ENCODE data around the gene GLCE.

The GLCE gene

DNA sequence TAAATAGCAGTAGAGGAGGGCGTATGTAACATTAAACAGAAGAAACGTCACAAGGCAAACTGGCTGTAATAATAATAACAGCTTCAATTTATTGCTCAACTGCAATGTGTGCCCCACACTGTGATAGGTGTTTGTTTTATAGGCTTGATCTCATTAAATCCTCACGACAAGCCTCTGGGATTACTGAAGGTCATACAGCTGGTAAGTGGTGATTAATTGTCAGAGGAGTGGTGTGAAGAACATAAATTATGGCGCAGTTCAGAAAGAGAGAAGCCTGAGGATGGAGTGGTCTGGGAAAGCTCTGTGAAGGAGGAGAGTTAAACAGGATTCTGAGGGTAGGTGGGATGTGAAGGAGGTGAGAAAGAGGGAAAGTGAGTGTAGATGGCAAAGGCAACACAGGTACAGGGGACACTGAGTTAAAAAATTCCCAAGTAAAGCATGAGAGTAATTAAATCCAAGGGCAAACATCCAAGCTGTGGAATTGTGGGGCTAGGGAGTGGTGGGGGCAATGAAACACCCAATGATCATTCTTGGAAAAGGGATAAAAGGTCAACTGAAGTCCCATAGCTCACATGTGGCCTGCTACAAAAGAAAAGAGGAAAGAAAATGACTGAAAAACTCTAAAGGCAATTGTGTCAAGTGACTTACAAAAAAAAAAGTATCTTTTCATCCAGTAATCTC is 16.5 kb upstream of the GLCE start:
- no peaks in the 10 kb centered on the region for H3K9me3 ChIP-seq (replicated peaks in 1 of 2; ENCODE audit: control insufficient read depth in 2 of 2, insufficient read depth in 1 of 2, low read depth in 1 of 2, low read length in 2 of 2)
- no peak overlapping the region for H2AK5ac ChIP-seq (ENCODE audit: low read depth, low read length)
- H3K27me3 ChIP-seq (ENCODE audit: control insufficient read depth in 3 of 3, insufficient read depth in 3 of 3, low read depth in 1 of 3, low read length in 3 of 3) = peaks cover 0 to 23% (median 0%) of the 10 kb centered on the region in 3 experiments
- H3K4me2 ChIP-seq (ENCODE audit: insufficient read depth, low read length, poor library complexity, severe bottlenecking) = no peak overlapping the region
- no peak for DNase-seq (ENCODE audit: low spot score)
- H3K18ac ChIP-seq (ENCODE audit: low read length) = no peak overlapping the region
- no peak overlapping the region for H2BK5ac ChIP-seq (ENCODE audit: low read length)
- no peaks in the 10 kb centered on the region for H3K36me3 ChIP-seq (replicated peaks in 1 of 2; ENCODE audit: control insufficient read depth in 2 of 2, insufficient read depth in 2 of 2, low read length in 2 of 2)
- no peak overlapping the region for H3K27ac ChIP-seq (replicated peaks; ENCODE audit: low read length)
- H3K4me1 ChIP-seq (ENCODE audit: control insufficient read depth in 2 of 2, insufficient read depth in 1 of 2, low read depth in 1 of 2, low read length in 2 of 2) = peaks cover 0 to 3% of the 10 kb centered on the region in 2 donors
- no peak overlapping the region for H2AFZ ChIP-seq (ENCODE audit: low read length)
- no peak overlapping the region for H2BK15ac ChIP-seq (ENCODE audit: low read length)
- no peak overlapping the region for H3K4me3 ChIP-seq (ENCODE audit: low read length in 2 of 2)
- H4K91ac ChIP-seq (ENCODE audit: low read depth, low read length, poor library complexity) = no peak overlapping the region
- H3K4ac ChIP-seq (ENCODE audit: low read length) = no peak overlapping the region
- H3K23ac ChIP-seq (ENCODE audit: low read depth, low read length, poor library complexity) = no peak overlapping the region
- no peaks in the 10 kb centered on the region for H3K79me1 ChIP-seq (ENCODE audit: low read depth, low read length)
- H2BK120ac ChIP-seq (ENCODE audit: low read depth, low read length) = no peak overlapping the region
- H2BK12ac ChIP-seq (ENCODE audit: low read length) = no peak overlapping the region
- no peak overlapping the region for H4K8ac ChIP-seq (ENCODE audit: low read depth, low read length)
- WGBS, 2 donors (ENCODE audit: extremely low coverage in 2 of 2, insufficient read length in 2 of 2, insufficient replicate concordance in 1 of 2) = no CpG with 5 or more reads among the region's 4 CpGs
- H3K14ac ChIP-seq (ENCODE audit: low read length) = no peak overlapping the region
- no peak overlapping the region for H3K9ac ChIP-seq (ENCODE audit: low read depth, low read length, poor library complexity)

- no peak overlapping the region for H2BK120ac ChIP-seq (ENCODE audit: low read depth, low read length)
- H3K14ac ChIP-seq (ENCODE audit: low read length) = no peak overlapping the region
- no peak overlapping the region for H3K4me2 ChIP-seq (ENCODE audit: insufficient read depth, low read length, poor library complexity, severe bottlenecking)
- H4K8ac ChIP-seq (ENCODE audit: low read depth, low read length) = no peak overlapping the region
- H3K4me1 ChIP-seq (ENCODE audit: control insufficient read depth in 2 of 2, insufficient read depth in 1 of 2, low read depth in 1 of 2, low read length in 2 of 2) = peaks cover 0 to 3% of the 10 kb centered on the region in 2 donors
- no CpG with 5 or more reads among the region's 5 CpGs for WGBS, 2 donors (ENCODE audit: extremely low coverage in 2 of 2, insufficient read length in 2 of 2, insufficient replicate concordance in 1 of 2)
- H3K27me3 ChIP-seq (ENCODE audit: control insufficient read depth in 3 of 3, insufficient read depth in 3 of 3, low read depth in 1 of 3, low read length in 3 of 3) = peaks cover 0 to 23% (median 0%) of the 10 kb centered on the region in 3 experiments
- no peak overlapping the region for H3K27ac ChIP-seq (replicated peaks; ENCODE audit: low read length)
- H3K36me3 ChIP-seq (replicated peaks in 1 of 2; ENCODE audit: control insufficient read depth in 2 of 2, insufficient read depth in 2 of 2, low read length in 2 of 2) = no peaks in the 10 kb centered on the region
- no peak overlapping the region for H3K4ac ChIP-seq (ENCODE audit: low read length)
- no peak overlapping the region for H3K23ac ChIP-seq (ENCODE audit: low read depth, low read length, poor library complexity)
- no peak overlapping the region for H2BK12ac ChIP-seq (ENCODE audit: low read length)
- no peak overlapping the region for H3K4me3 ChIP-seq (ENCODE audit: low read length in 2 of 2)
- H2BK5ac ChIP-seq (ENCODE audit: low read length) = no peak overlapping the region
- no peak overlapping the region for H2BK15ac ChIP-seq (ENCODE audit: low read length)
- no peak overlapping the region for H3K18ac ChIP-seq (ENCODE audit: low read length)
- DNase-seq (ENCODE audit: low spot score) = no peak
- H3K9ac ChIP-seq (ENCODE audit: low read depth, low read length, poor library complexity) = no peak overlapping the region
- no peaks in the 10 kb centered on the region for H3K79me1 ChIP-seq (ENCODE audit: low read depth, low read length)
- no peaks in the 10 kb centered on the region for H3K9me3 ChIP-seq (replicated peaks in 1 of 2; ENCODE audit: control insufficient read depth in 2 of 2, insufficient read depth in 1 of 2, low read depth in 1 of 2, low read length in 2 of 2)
- no peak overlapping the region for H2AFZ ChIP-seq (ENCODE audit: low read length)
- no peak overlapping the region for H2AK5ac ChIP-seq (ENCODE audit: low read depth, low read length)
- no peak overlapping the region for H4K91ac ChIP-seq (ENCODE audit: low read depth, low read length, poor library complexity)
Observed at GRCh38 chr15:69144530-69144929, 15.9 kb upstream of the GLCE start.

DNA sequence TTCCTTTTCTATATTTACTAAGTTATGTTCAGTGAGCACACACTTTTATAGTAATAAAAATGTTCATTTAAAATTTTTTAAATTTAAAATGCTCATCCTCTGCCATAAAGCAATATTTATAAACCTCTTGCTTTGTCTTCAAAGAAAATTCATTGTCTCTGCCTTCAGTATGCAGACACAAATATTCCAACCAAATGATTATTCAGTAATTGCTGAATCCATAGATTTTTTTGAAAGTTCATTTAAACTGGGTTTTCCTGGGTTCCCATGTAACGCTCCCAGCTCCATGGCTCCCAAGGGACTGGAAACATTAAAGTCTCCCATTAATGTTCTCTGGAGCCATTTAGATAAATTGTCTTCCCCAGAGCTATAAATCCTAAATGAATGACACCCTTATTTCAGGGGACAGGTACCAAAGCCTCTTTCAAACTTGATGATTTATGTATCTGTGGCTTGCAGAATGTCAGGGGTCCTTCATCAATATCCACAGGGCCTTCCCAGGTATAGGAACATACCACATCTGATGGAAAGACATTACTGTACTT is 15.2 kb upstream of the GLCE start:
- no peak overlapping the region for H3K4me3 ChIP-seq (ENCODE audit: low read length in 2 of 2)
- no peak overlapping the region for H3K27ac ChIP-seq (replicated peaks; ENCODE audit: low read length)
- no peak overlapping the region for H3K18ac ChIP-seq (ENCODE audit: low read length)
- H3K9ac ChIP-seq (ENCODE audit: low read depth, low read length, poor library complexity) = no peak overlapping the region
- DNase-seq (ENCODE audit: low spot score) = no peak
- no peak overlapping the region for H2AFZ ChIP-seq (ENCODE audit: low read length)
- no peak overlapping the region for H2BK15ac ChIP-seq (ENCODE audit: low read length)
- H2BK12ac ChIP-seq (ENCODE audit: low read length) = no peak overlapping the region
- H3K4me2 ChIP-seq (ENCODE audit: insufficient read depth, low read length, poor library complexity, severe bottlenecking) = no peak overlapping the region
- WGBS, 2 donors (ENCODE audit: extremely low coverage in 2 of 2, insufficient read length in 2 of 2, insufficient replicate concordance in 1 of 2) = no CpG with 5 or more reads among the region's 1 CpG
- H3K4ac ChIP-seq (ENCODE audit: low read length) = no peak overlapping the region
- no peaks in the 10 kb centered on the region for H3K9me3 ChIP-seq (replicated peaks in 1 of 2; ENCODE audit: control insufficient read depth in 2 of 2, insufficient read depth in 1 of 2, low read depth in 1 of 2, low read length in 2 of 2)
- no peak overlapping the region for H2BK5ac ChIP-seq (ENCODE audit: low read length)
- H3K36me3 ChIP-seq (replicated peaks in 1 of 2; ENCODE audit: control insufficient read depth in 2 of 2, insufficient read depth in 2 of 2, low read length in 2 of 2) = no peaks in the 10 kb centered on the region
- no peaks in the 10 kb centered on the region for H3K79me1 ChIP-seq (ENCODE audit: low read depth, low read length)
- no peak overlapping the region for H3K23ac ChIP-seq (ENCODE audit: low read depth, low read length, poor library complexity)
- H3K4me1 ChIP-seq (ENCODE audit: control insufficient read depth in 2 of 2, insufficient read depth in 1 of 2, low read depth in 1 of 2, low read length in 2 of 2) = peaks cover 0 to 3% of the 10 kb centered on the region in 2 donors
- no peak overlapping the region for H4K91ac ChIP-seq (ENCODE audit: low read depth, low read length, poor library complexity)
- H3K27me3 ChIP-seq (ENCODE audit: control insufficient read depth in 3 of 3, insufficient read depth in 3 of 3, low read depth in 1 of 3, low read length in 3 of 3) = peaks cover 0 to 23% (median 3%) of the 10 kb centered on the region in 3 experiments
- H2BK120ac ChIP-seq (ENCODE audit: low read depth, low read length) = no peak overlapping the region
- no peak overlapping the region for H3K14ac ChIP-seq (ENCODE audit: low read length)
- H2AK5ac ChIP-seq (ENCODE audit: low read depth, low read length) = no peak overlapping the region
- no peak overlapping the region for H4K8ac ChIP-seq (ENCODE audit: low read depth, low read length)

- Histone ChIP-seq H2BK5ac (ENCODE audit: low read length) (no peak overlapping the region), H3K4me3 (ENCODE audit: low read length in 2 of 2) (no peak overlapping the region), H2BK120ac (ENCODE audit: low read depth, low read length) (no peak overlapping the region), H2AFZ (ENCODE audit: low read length) (no peak overlapping the region), H3K4me2 (ENCODE audit: insufficient read depth, low read length, poor library complexity, severe bottlenecking) (no peak overlapping the region), H3K4ac (ENCODE audit: low read length) (no peak overlapping the region), H3K36me3 (replicated peaks in 1 of 2; ENCODE audit: control insufficient read depth in 2 of 2, insufficient read depth in 2 of 2, low read length in 2 of 2) (no peaks in the 10 kb centered on the region), H3K79me1 (ENCODE audit: low read depth, low read length) (no peaks in the 10 kb centered on the region), H4K91ac (ENCODE audit: low read depth, low read length, poor library complexity) (no peak overlapping the region), H3K23ac (ENCODE audit: low read depth, low read length, poor library complexity) (no peak overlapping the region), H3K27me3 (ENCODE audit: control insufficient read depth in 3 of 3, insufficient read depth in 3 of 3, low read depth in 1 of 3, low read length in 3 of 3) (peaks cover 0 to 29% (median 3%) of the 10 kb centered on the region in 3 experiments), H4K8ac (ENCODE audit: low read depth, low read length) (no peak overlapping the region), H3K4me1 (ENCODE audit: control insufficient read depth in 2 of 2, insufficient read depth in 1 of 2, low read depth in 1 of 2, low read length in 2 of 2) (peaks cover 0 to 3% of the 10 kb centered on the region in 2 donors), H3K9me3 (replicated peaks in 1 of 2; ENCODE audit: control insufficient read depth in 2 of 2, insufficient read depth in 1 of 2, low read depth in 1 of 2, low read length in 2 of 2) (no peaks in the 10 kb centered on the region), H3K18ac (ENCODE audit: low read length) (no peak overlapping the region), H2BK15ac (ENCODE audit: low read length) (no peak overlapping the region), H2BK12ac (ENCODE audit: low read length) (no peak overlapping the region), H3K14ac (ENCODE audit: low read length) (no peak overlapping the region), H3K27ac (replicated peaks; ENCODE audit: low read length) (no peak overlapping the region), H2AK5ac (ENCODE audit: low read depth, low read length) (no peak overlapping the region), H3K9ac (ENCODE audit: low read depth, low read length, poor library complexity) (no peak overlapping the region)
- no CpG with 5 or more reads among the region's 7 CpGs for WGBS, 2 donors (ENCODE audit: extremely low coverage in 2 of 2, insufficient read length in 2 of 2, insufficient replicate concordance in 1 of 2)
- DNase-seq (ENCODE audit: low spot score) = no peak
Observed at GRCh38 chr15:69145694-69146492, 14.5 kb upstream of the GLCE start.

Data from neuronal stem cell (in vitro differentiated cells).